ENCODE results near the gene HMGCL.
A peak's percentile ranks its signal among the peaks of the same experiment; 100 is the strongest.

Gene HMGCL

DNA sequence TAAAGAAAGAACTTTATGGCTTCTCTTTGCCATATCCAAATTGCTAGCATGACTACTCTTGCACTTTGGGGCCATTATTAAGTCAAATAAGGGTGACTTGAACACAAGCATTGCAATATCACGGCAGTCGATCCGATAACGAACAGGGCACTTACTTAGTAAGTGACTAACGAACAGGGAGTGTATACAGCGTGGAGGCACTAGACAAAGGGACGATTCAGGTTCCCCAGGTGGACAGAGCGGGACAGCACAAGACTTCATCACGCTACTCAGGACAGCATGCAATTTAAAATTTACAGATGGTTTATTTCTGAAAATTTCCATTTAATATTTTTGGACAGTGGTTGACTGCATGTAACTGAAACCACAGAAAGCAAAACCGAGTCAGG lies 52.4 kb downstream of the HMGCL start:
- no peak for DNase-seq (ENCODE audit: low read depth)
- no peak for TF ChIP-seq CTCF (IDR thresholded peaks at IDR 0.05; ENCODE audit: control insufficient read depth, extremely low read depth, insufficient read depth)
- H3K4me3 ChIP-seq (ENCODE audit: low read depth, low read length), result no peak overlapping the region

DNA sequence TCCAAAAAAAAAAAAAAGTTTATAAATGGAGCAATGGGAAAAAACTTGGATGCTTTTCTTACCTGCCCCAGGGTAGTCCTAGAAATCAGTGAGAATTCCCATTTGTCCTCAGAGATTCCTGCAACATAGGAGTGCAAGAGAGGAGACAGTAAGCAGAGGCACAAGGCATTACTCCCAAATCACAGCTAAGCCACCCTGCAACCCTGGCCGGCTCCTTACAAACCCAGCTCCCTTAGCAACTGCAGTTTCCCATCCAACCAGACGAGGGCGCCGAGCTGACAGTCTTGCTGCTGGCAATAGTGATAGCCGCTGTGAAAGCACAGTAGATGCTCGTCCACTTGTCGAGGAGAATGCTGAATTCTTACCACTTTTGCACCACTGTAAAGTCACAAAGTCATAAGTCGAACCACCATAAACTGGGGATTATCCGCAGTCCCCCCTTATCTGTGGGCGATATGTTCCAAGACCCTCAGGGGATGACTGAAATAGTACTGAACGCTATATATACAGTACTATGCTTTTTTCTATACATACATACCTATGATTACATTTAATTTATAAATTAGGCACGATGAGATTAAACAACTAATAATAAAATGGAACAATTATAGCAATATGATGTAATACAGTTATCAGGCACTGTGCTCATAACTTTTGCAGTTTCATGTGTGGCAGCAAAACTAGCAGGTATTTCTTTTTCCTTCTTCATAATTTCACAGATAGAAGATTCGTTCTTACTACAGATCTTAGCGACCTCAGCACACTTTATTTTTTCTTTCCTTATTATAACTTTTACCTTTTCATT lies 53.0 kb downstream of the HMGCL start:
- TF ChIP-seq CTCF (IDR thresholded peaks at IDR 0.05; ENCODE audit: control insufficient read depth, extremely low read depth, insufficient read depth), result peak; percentile 73
- no peak for DNase-seq (ENCODE audit: low read depth)
- no peak overlapping the region for H3K4me3 ChIP-seq (ENCODE audit: low read depth, low read length)

DNA sequence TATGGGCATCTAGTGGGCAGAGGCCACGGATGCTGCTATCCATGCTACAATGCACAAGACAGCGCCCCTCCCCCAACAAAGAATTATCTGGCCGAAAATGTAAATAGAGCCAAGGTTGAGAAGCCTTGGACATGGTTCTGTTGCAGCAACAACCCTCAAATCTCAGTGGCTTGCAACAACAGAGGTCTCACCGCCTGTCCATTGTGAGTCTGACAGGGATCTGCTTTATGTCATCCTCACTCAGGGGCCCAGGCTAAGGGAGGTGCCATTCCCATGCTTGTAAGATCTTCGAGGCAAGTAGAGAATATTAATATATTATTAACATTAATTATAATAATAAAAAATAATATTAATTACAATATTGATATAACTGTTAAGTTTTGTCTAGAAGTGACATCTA lies 56.5 kb downstream of the HMGCL start:
- TF ChIP-seq CTCF (IDR thresholded peaks at IDR 0.05; ENCODE audit: control insufficient read depth, extremely low read depth, insufficient read depth), result no peak
- no peak overlapping the region for H3K4me3 ChIP-seq (ENCODE audit: low read depth, low read length)
- no peak for DNase-seq (ENCODE audit: low read depth)

- H3K4me3 ChIP-seq (ENCODE audit: low read depth, low read length), result no peak overlapping the region
- no peak for DNase-seq (ENCODE audit: low read depth)
- no peak for TF ChIP-seq CTCF (IDR thresholded peaks at IDR 0.05; ENCODE audit: control insufficient read depth, extremely low read depth, insufficient read depth)
These were observed 62.1 kb downstream of the HMGCL start for GRCh38 chr1:23763041-23763577.

DNA sequence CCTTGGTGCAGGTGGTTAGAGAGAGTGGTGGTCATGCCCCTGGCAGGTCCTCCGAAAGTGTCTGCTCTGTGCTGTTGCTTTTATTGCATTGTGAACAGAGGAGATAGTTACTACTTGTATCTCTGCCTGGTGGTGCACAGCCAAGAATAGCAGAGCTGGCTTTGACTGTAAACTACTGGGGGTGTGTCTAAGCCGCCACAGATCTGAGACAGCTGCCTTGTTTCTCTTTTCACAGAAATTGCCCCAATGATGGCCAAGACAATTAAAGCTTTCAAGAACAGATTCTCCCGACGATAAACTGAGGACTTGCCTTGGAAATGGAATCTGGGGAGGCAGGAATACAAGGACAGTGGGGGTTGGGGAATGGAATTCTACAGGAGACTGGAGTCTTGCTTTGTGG lies 66.0 kb downstream of the HMGCL start:
- DNase-seq (ENCODE audit: low read depth), result no peak
- no peak overlapping the region for H3K4me3 ChIP-seq (ENCODE audit: low read depth, low read length)
- TF ChIP-seq CTCF (IDR thresholded peaks at IDR 0.05; ENCODE audit: control insufficient read depth, extremely low read depth, insufficient read depth), result no peak

DNA sequence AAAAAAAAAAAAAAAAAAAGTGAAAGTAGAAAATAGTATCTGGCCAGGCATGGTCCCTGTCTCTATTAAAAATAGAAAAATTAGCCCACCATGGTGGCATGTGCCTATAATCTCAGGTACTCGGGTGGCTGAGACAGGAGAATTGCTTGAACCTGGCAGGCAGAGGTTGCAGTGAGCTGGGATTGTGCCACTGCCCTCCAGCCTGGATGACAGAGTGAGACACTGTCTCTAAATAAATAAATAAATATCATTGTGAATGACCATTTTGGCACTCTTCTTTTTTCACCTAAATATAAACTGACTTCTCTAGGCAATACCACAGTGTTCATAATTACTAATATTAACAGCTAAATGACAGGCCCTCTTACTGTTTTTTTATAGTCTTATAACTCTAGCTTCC lies 67.4 kb downstream of the HMGCL start:
- H3K4me3 ChIP-seq (ENCODE audit: low read depth, low read length), result no peak overlapping the region
- TF ChIP-seq CTCF (IDR thresholded peaks at IDR 0.05; ENCODE audit: control insufficient read depth, extremely low read depth, insufficient read depth), result no peak
- no peak for DNase-seq (ENCODE audit: low read depth)

GRCh38 chr1:23756676-23757075 lies 68.6 kb downstream of the HMGCL start:
- no peak for DNase-seq (ENCODE audit: low read depth)
- H3K4me3 ChIP-seq (ENCODE audit: low read depth, low read length), result no peak overlapping the region
- TF ChIP-seq CTCF (IDR thresholded peaks at IDR 0.05; ENCODE audit: control insufficient read depth, extremely low read depth, insufficient read depth), result no peak

Measured in LNCaP clone FGC (cell line).